HG02852 (cell line): ENCODE results near the gene AFF2.
"Not testable (repeated sequence)": the region's sequence is repeated elsewhere in the genome, so short reads cannot be mapped to it uniquely, and the experiment has no call there.

ENCODE experiments used
- ATAC-seq: cut with Tn5 transposase; IDR thresholded peaks from one replicate; pipeline ENCODE4 v1.9.1; 2021; ENCODE audit warnings: mild to moderate bottlenecking, moderate library complexity; ENCODE audit not compliant: unreplicated experiment

Gene AFF2

GRCh38 chrX:148906628-148907027 lies 406.2 kb downstream of the AFF2 start:
- not testable (repeated sequence) for ATAC-seq

- ATAC-seq: no peak
Observed at GRCh38 chrX:148909758-148910157, 409.3 kb downstream of the AFF2 start.

- ATAC-seq: no peak
Observed at GRCh38 chrX:148913971-148914370, 413.6 kb downstream of the AFF2 start.

GRCh38 chrX:148914783-148915182 lies 414.4 kb downstream of the AFF2 start:
- ATAC-seq: peak; percentile 81

- ATAC-seq: peak; percentile 32
Observed at GRCh38 chrX:148915474-148915873, 415.1 kb downstream of the AFF2 start.

- ATAC-seq: no peak
Observed at GRCh38 chrX:148917441-148917840, 417.0 kb downstream of the AFF2 start.

- ATAC-seq: no peak
Observed at GRCh38 chrX:148923631-148924030, 423.2 kb downstream of the AFF2 start.

GRCh38 chrX:148926371-148926770 lies 426.0 kb downstream of the AFF2 start:
- no peak for ATAC-seq

- ATAC-seq: no peak
Observed at GRCh38 chrX:148928811-148929210, 428.4 kb downstream of the AFF2 start.

GRCh38 chrX:148929686-148930085 lies 429.3 kb downstream of the AFF2 start:
- no peak for ATAC-seq

- ATAC-seq: no peak
Observed at GRCh38 chrX:148930206-148930729, 429.9 kb downstream of the AFF2 start.

- no peak for ATAC-seq
Observed at GRCh38 chrX:148933881-148934280, 433.5 kb downstream of the AFF2 start.

GRCh38 chrX:148938348-148938747 lies 437.9 kb downstream of the AFF2 start:
- ATAC-seq: no peak

- no peak for ATAC-seq
Observed at GRCh38 chrX:148940411-148940996, 440.1 kb downstream of the AFF2 start.

- no peak for ATAC-seq
Observed at GRCh38 chrX:148942754-148943153, 442.3 kb downstream of the AFF2 start.

GRCh38 chrX:148947399-148947975 lies 447.1 kb downstream of the AFF2 start:
- no peak for ATAC-seq

- ATAC-seq: no peak
Observed at GRCh38 chrX:148956352-148956751, 455.9 kb downstream of the AFF2 start.

GRCh38 chrX:148958901-148959300 lies 458.5 kb downstream of the AFF2 start:
- no peak for ATAC-seq

- no peak for ATAC-seq
Observed at GRCh38 chrX:148960060-148960459, 459.6 kb downstream of the AFF2 start.

- ATAC-seq: no peak
Observed at GRCh38 chrX:148961985-148962384, 461.6 kb downstream of the AFF2 start.

- ATAC-seq: no peak
Observed at GRCh38 chrX:148976571-148977400, 476.4 kb downstream of the AFF2 start.

GRCh38 chrX:148979786-148980185 lies 479.4 kb downstream of the AFF2 start:
- no peak for ATAC-seq
